ENCODE measurements around the gene GPR25.

DNA sequence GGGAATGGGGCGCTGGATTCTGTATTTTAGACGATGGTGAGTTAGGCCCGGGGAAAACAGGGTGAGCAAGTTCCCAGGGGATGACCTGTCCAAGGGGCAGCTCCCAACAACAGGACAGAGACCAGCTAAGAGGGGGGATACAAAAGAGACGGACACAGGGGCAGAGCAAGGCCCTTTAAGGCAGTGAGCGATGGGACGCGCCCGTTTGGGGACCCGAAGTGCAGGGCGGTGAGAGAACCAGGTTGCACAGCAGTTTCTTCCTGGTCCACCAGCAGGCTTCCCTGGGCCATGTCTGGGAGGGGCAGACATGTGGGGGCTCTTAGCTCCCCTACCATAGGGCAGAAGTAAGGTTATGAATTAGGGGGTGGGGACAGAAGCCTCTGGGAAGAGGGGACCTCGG lies 43.9 kb downstream of the GPR25 start:
- TF ChIP-seq SPI1 (IDR thresholded peaks at IDR 0.05; ENCODE audit: low read depth, low read length) (no peak), POLR2AphosphoS5 (IDR thresholded peaks at IDR 0.05; ENCODE audit: low read depth, low read length) (no peak), TAF1 (IDR thresholded peaks at IDR 0.05; ENCODE audit: low read depth, low read length) (no peak), POLR2A (IDR thresholded peaks at IDR 0.05; ENCODE audit: low read depth, low read length) (no peak), POU2F2 (IDR thresholded peaks at IDR 0.05; ENCODE audit: low read depth, low read length) (no peak), PAX5 (IDR thresholded peaks at IDR 0.05; ENCODE audit: insufficient read depth, low read length, severe bottlenecking) (no peak)
